Hepatocyte (in vitro differentiated cells): ENCODE results near the gene SCG5. TPM values are rescaled to one million over a fixed set of nuclear protein-coding genes. Genes with fewer than 3 reads are reported as not detected.

Source experiments
- DNase-seq: peaks from one replicate; pipeline ENCODE4 v3.0.0-alpha.2; 2016; ENCODE audit warnings: low spot score
- H2AFZ ChIP-seq: fragments of 200-600 bp; sonication (generic); 2 replicates; pipeline ENCODE4 v1.6.0; 2016; ENCODE audit warnings: antibody characterized with exemption, mild to moderate bottlenecking
- H3K27ac ChIP-seq: fragments of 200-600 bp; sonication (generic); 2 replicates; pipeline ENCODE4 v1.5.1; 2016; ENCODE audit warnings: mild to moderate bottlenecking
- H3K27me3 ChIP-seq: fragments of 200-600 bp; sonication (generic); 2 replicates; pipeline ENCODE4 v1.6.1; 2016
- H3K36me3 ChIP-seq: fragments of 200-600 bp; sonication (generic); replicated peaks from 2 replicates; pipeline ENCODE4 v1.5.1; 2016; ENCODE audit warnings: low read depth; ENCODE audit not compliant: insufficient read depth
- H3K4me1 ChIP-seq: fragments of 200-600 bp; sonication (generic); 2 replicates; pipeline ENCODE4 v1.5.1; 2016; ENCODE audit warnings: mild to moderate bottlenecking, moderate library complexity; ENCODE audit not compliant: insufficient read depth
- H3K4me2 ChIP-seq: fragments of 200-600 bp; sonication (generic); 2 replicates; pipeline ENCODE4 v1.6.0; 2016
- H3K4me3 ChIP-seq: fragments of 200-600 bp; sonication (generic); 2 replicates; pipeline ENCODE4 v1.5.1; 2016; ENCODE audit warnings: mild to moderate bottlenecking
- H3K79me2 ChIP-seq: fragments of 200-600 bp; sonication (generic); 2 replicates; pipeline ENCODE4 v1.6.0; 2017; ENCODE audit warnings: mild to moderate bottlenecking
- H3K9me2 ChIP-seq: fragments of 200-600 bp; sonication (generic); replicated peaks from 2 replicates; pipeline ENCODE4 v1.6.0; 2017; ENCODE audit warnings: mild to moderate bottlenecking; ENCODE audit not compliant: insufficient read depth
- H3K9me3 ChIP-seq: fragments of 200-600 bp; sonication (generic); 2 replicates; pipeline ENCODE4 v1.5.1; 2016; ENCODE audit warnings: low read depth, mild to moderate bottlenecking
- H4K20me1 ChIP-seq: fragments of 200-600 bp; sonication (generic); 2 replicates; pipeline ENCODE4 v1.6.0; 2016; ENCODE audit warnings: mild to moderate bottlenecking; ENCODE audit not compliant: insufficient read depth, poor library complexity, severe bottlenecking
- CTCF ChIP-seq: fragments of 200-600 bp; sonication (generic); IDR thresholded peaks from 2 replicates; pipeline ENCODE4 v1.5.1; 2016; ENCODE audit warnings: antibody characterized with exemption, mild to moderate bottlenecking; ENCODE audit not compliant: poor library complexity
- EZH2 ChIP-seq: fragments of 200-600 bp; sonication (generic); IDR thresholded peaks from 2 replicates; pipeline ENCODE4 v1.6.1; 2016; ENCODE audit warnings: antibody characterized with exemption, mild to moderate bottlenecking, borderline replicate concordance
- EZH2phosphoT487 ChIP-seq: fragments of 200-600 bp; sonication (generic); IDR thresholded peaks from one replicate; pipeline ENCODE4 v1.6.1; 2018; ENCODE audit warnings: antibody characterized with exemption, mild to moderate bottlenecking, low read depth, moderate library complexity; ENCODE audit not compliant: unreplicated experiment, severe bottlenecking
- WGBS: methylation state at CpG from one replicate; pipeline ENCODE4 v1.1.6; 2016; ENCODE audit warnings: low lambda C conversion rate; ENCODE audit errors: missing lambda C conversion rate; 5-methylcytosine and 5-hydroxymethylcytosine counted together
- polyA plus RNA-seq: library from polyadenylated mRNA; unstranded; fragments of >200 nt; fragmentation: Nextera tagmentation; extraction: Ambion mirVana; gene quantifications from 2 replicates; pipeline ENCODE4 v1.2.1, GENCODE V29; 2016
- total RNA-seq: library from RNA; depleted of rRNA; stranded (reverse); fragments of >200 nt; gene quantifications from 2 replicates; pipeline ENCODE4 v1.2.3, GENCODE V29; 2014

SCG5 gene
- total and polyA plus RNA-seq, 2 experiments from 2014 or later, result 5.2 to 9.8 TPM

- H3K27me3 ChIP-seq, result peaks cover 3% of the 10 kb centered on the region
- no peak for DNase-seq
- H3K27ac ChIP-seq, result no peak overlapping the region
- no peaks in the 10 kb centered on the region for H3K9me3 ChIP-seq
- H3K36me3 ChIP-seq, result no peaks in the 10 kb centered on the region
- no peaks in the 10 kb centered on the region for H3K4me1 ChIP-seq
- no peaks in the 10 kb centered on the region for H4K20me1 ChIP-seq
- H3K4me3 ChIP-seq, result no peak overlapping the region
- no peaks in the 10 kb centered on the region for H3K79me2 ChIP-seq
- H3K4me2 ChIP-seq, result no peak overlapping the region
- no peaks in the 10 kb centered on the region for H3K9me2 ChIP-seq
- WGBS, result 95% methylated on average over 2 of the region's 2 CpGs
- no peak overlapping the region for H2AFZ ChIP-seq
- TF ChIP-seq EZH2phosphoT487 (no peak), CTCF (no peak), EZH2 (no peak)
These were observed 94.6 kb downstream of the SCG5 start for GRCh38 chr15:32735989-32736700.

GRCh38 chr15:32736701-32737061, 95.2 kb downstream of the SCG5 start:
- no peak overlapping the region for H3K27ac ChIP-seq
- H4K20me1 ChIP-seq, result no peaks in the 10 kb centered on the region
- H3K4me3 ChIP-seq, result no peak overlapping the region
- no peaks in the 10 kb centered on the region for H3K79me2 ChIP-seq
- H3K9me3 ChIP-seq, result no peaks in the 10 kb centered on the region
- TF ChIP-seq EZH2, result no peak
- TF ChIP-seq CTCF, result no peak
- TF ChIP-seq EZH2phosphoT487, result no peak
- no peak overlapping the region for H2AFZ ChIP-seq
- no peak for DNase-seq
- H3K4me1 ChIP-seq, result no peaks in the 10 kb centered on the region
- 80% methylated on average over 2 of the region's 2 CpGs for WGBS
- peaks cover 2% of the 10 kb centered on the region for H3K27me3 ChIP-seq
- no peak overlapping the region for H3K4me2 ChIP-seq
- no peaks in the 10 kb centered on the region for H3K9me2 ChIP-seq
- no peaks in the 10 kb centered on the region for H3K36me3 ChIP-seq

GRCh38 chr15:32737304-32737703, 95.8 kb downstream of the SCG5 start:
- Histone ChIP-seq H3K27me3 (no peaks in the 10 kb centered on the region), H3K4me3 (no peak overlapping the region), H3K9me3 (no peaks in the 10 kb centered on the region), H3K36me3 (no peaks in the 10 kb centered on the region), H3K4me1 (no peaks in the 10 kb centered on the region), H3K79me2 (no peaks in the 10 kb centered on the region), H4K20me1 (no peaks in the 10 kb centered on the region), H3K9me2 (no peaks in the 10 kb centered on the region), H3K27ac (no peak overlapping the region), H2AFZ (no peak overlapping the region), H3K4me2 (no peak overlapping the region)
- WGBS, result 86% methylated on average over 4 of the region's 4 CpGs
- no peak for DNase-seq
- TF ChIP-seq EZH2 (no peak), CTCF (no peak), EZH2phosphoT487 (no peak)
